ENCODE data around the gene TCHHL1. TPM values are rescaled to one million over a fixed set of nuclear protein-coding genes. Genes with fewer than 3 reads are reported as not detected.

TCHHL1 gene
- total and polyA plus RNA-seq, 2 of the 4 experiments (the other 2 are of a cell fraction): not detected

- no peak overlapping the region for H2AK9ac ChIP-seq (replicated peaks; ENCODE audit: low read depth, low read length, poor library complexity)
- no peak overlapping the region for H2BK120ac ChIP-seq (ENCODE audit: low read depth, low read length)
- H3K4me3 ChIP-seq (ENCODE audit: insufficient read depth, low read depth, low read length): no peak overlapping the region
- no peak overlapping the region for H3K27ac ChIP-seq (ENCODE audit: insufficient read depth, low read length)
- H2BK20ac ChIP-seq (ENCODE audit: low read depth, low read length): no peak overlapping the region
- no peak overlapping the region for H4K8ac ChIP-seq (ENCODE audit: low read depth in 2 of 2, low read length in 2 of 2)
- no CpG with 5 or more reads among the region's 5 CpGs for WGBS, 2 experiments (ENCODE audit: extremely low coverage in 2 of 2, insufficient read length in 1 of 2)
- H3K9me1 ChIP-seq (ENCODE audit: insufficient read depth, low read length): no peaks in the 10 kb centered on the region
- no peak overlapping the region for H2BK5ac ChIP-seq (ENCODE audit: low read depth, low read length, poor library complexity, severe bottlenecking)
- intact Hi-C loops (cut with micrococcal nuclease) (no loop called here), in situ Hi-C loops (cut with MboI; ENCODE audit: low sequenced_read_pairs) (no loop called here), dilution Hi-C loops (cut with HindIII; ENCODE audit: low sequenced_read_pairs, unreplicated experiment) (no loop called here)
- H4K91ac ChIP-seq (ENCODE audit: insufficient read depth, low read depth, low read length): no peak overlapping the region
- H2BK15ac ChIP-seq (ENCODE audit: low read depth, low read length): no peak overlapping the region
- DNase-seq: no peak
- TF ChIP-seq CHD1 (IDR thresholded peaks at IDR 0.05; ENCODE audit: low read depth, low read length) (no peak), RFX5 (IDR thresholded peaks at IDR 0.05; ENCODE audit: low read depth, low read length) (no peak)
- no peak overlapping the region for H3K18ac ChIP-seq (ENCODE audit: low read depth, low read length)
- no peaks in the 10 kb centered on the region for H3K9me3 ChIP-seq (ENCODE audit: control insufficient read depth, insufficient read depth, low read length)
- H3K23ac ChIP-seq (ENCODE audit: low read depth, low read length): no peak overlapping the region
- ChIA-PET CTCF (no interaction called here), POLR2A (ENCODE audit: unreplicated experiment) (no interaction called here)
- no peaks in the 10 kb centered on the region for H3K79me1 ChIP-seq (ENCODE audit: low read depth in 1 of 2, low read length in 2 of 2)
- peaks cover 7% of the 10 kb centered on the region for H3K4me1 ChIP-seq (ENCODE audit: control insufficient read depth, insufficient read depth, low read length)
- no peak overlapping the region for H3K9ac ChIP-seq (ENCODE audit: low read depth, low read length)
- no peak overlapping the region for H3K4ac ChIP-seq (ENCODE audit: low read depth, low read length)
- no peak for ATAC-seq (ENCODE audit: low read depth)
- no peak overlapping the region for H3K14ac ChIP-seq (replicated peaks; ENCODE audit: low read depth, low read length)
- H3K56ac ChIP-seq (ENCODE audit: extremely low read depth, insufficient read depth, low read length): no peak overlapping the region
- no peaks in the 10 kb centered on the region for H4K20me1 ChIP-seq (ENCODE audit: insufficient read depth, low read length)
- no TSS peak for BruUV-seq (replicated peaks)
- H3K4me2 ChIP-seq (ENCODE audit: low read depth, low read length): no peak overlapping the region
- no peak overlapping the region for H4K5ac ChIP-seq (ENCODE audit: low read depth, low read length)
- no peak overlapping the region for H2AK5ac ChIP-seq (ENCODE audit: low read depth, low read length)
- H2AFZ ChIP-seq (replicated peaks; ENCODE audit: low read length, poor library complexity): no peak overlapping the region
- H3K27me3 ChIP-seq (ENCODE audit: control insufficient read depth, insufficient read depth, low read length): peaks cover 28% of the 10 kb centered on the region
- no peaks in the 10 kb centered on the region for H3K36me3 ChIP-seq (ENCODE audit: control insufficient read depth, insufficient read depth, low read length)
Observed at GRCh38 chr1:152043870-152044269, 45.0 kb downstream of the TCHHL1 start.
